ENCODE measurements around the gene LTBP1.
"Not testable (repeated sequence)": the region's sequence is repeated elsewhere in the genome, so short reads cannot be mapped to it uniquely, and the experiment has no call there.

Gene LTBP1

GRCh38 chr2:33229646-33230045 is 282.9 kb downstream of the LTBP1 start:
- ATAC-seq (ENCODE audit: low read depth): no peak
- TF ChIP-seq, protein P1, sequence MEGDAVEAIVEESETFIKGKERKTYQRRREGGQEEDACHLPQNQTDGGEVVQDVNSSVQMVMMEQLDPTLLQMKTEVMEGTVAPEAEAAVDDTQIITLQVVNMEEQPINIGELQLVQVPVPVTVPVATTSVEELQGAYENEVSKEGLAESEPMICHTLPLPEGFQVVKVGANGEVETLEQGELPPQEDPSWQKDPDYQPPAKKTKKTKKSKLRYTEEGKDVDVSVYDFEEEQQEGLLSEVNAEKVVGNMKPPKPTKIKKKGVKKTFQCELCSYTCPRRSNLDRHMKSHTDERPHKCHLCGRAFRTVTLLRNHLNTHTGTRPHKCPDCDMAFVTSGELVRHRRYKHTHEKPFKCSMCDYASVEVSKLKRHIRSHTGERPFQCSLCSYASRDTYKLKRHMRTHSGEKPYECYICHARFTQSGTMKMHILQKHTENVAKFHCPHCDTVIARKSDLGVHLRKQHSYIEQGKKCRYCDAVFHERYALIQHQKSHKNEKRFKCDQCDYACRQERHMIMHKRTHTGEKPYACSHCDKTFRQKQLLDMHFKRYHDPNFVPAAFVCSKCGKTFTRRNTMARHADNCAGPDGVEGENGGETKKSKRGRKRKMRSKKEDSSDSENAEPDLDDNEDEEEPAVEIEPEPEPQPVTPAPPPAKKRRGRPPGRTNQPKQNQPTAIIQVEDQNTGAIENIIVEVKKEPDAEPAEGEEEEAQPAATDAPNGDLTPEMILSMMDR (IDR thresholded peaks at IDR 0.05; ENCODE audit: poor library complexity, severe bottlenecking): peak; percentile 16

GRCh38 chr2:33230195-33230594 is 283.4 kb downstream of the LTBP1 start:
- Histone ChIP-seq H3K27me3 (ENCODE audit: insufficient read depth, poor library complexity, severe bottlenecking) (no peaks in the 10 kb centered on the region), H3K9me3 (ENCODE audit: severe bottlenecking) (no peaks in the 10 kb centered on the region), H3K36me3 (ENCODE audit: low read depth) (no peaks in the 10 kb centered on the region), H3K4me3 (ENCODE audit: severe bottlenecking) (no peak overlapping the region), H3K4me1 (ENCODE audit: insufficient read depth, poor library complexity, severe bottlenecking) (peaks cover 13% of the 10 kb centered on the region), H3K27ac (ENCODE audit: poor library complexity, severe bottlenecking) (peak overlapping the region; percentile 51)
- TF ChIP-seq, protein P1 (IDR thresholded peaks at IDR 0.05; ENCODE audit: poor library complexity, severe bottlenecking): no peak
- ATAC-seq (ENCODE audit: low read depth) (no peak), DNase-seq (ENCODE audit: low spot score) (no peak)

More at GRCh38 chr2:33229646-33230045, 282.9 kb downstream of the LTBP1 start:
- peak overlapping the region; percentile 51 for H3K27ac ChIP-seq (ENCODE audit: poor library complexity, severe bottlenecking)
- H3K9me3 ChIP-seq (ENCODE audit: severe bottlenecking): no peaks in the 10 kb centered on the region
- no peak overlapping the region for H3K4me3 ChIP-seq (ENCODE audit: severe bottlenecking)
- H3K27me3 ChIP-seq (ENCODE audit: insufficient read depth, poor library complexity, severe bottlenecking): no peaks in the 10 kb centered on the region
- H3K4me1 ChIP-seq (ENCODE audit: insufficient read depth, poor library complexity, severe bottlenecking): peaks cover 13% of the 10 kb centered on the region
- no peaks in the 10 kb centered on the region for H3K36me3 ChIP-seq (ENCODE audit: low read depth)
- DNase-seq (ENCODE audit: low spot score): no peak

DNA sequence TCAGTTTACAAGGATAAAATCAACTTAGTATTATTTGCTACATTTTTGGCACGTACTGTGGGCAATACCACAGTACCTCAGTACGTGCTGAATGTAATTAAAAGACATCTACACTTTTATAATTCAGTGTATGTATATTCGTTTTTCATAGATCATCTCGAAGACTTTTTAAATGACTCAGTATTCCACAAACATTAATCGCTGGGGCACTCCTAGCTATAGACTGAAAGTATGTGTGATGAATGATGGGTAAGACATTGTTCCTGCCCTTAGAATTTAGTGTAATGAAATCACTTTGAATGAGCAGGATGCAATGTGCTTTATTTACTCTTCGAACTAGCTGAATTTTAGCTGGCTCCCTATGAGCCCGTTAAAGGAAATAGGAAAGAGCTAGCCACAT is 284.1 kb downstream of the LTBP1 start:
- Histone ChIP-seq H3K4me1 (ENCODE audit: insufficient read depth, poor library complexity, severe bottlenecking) (peaks cover 13% of the 10 kb centered on the region), H3K27me3 (ENCODE audit: insufficient read depth, poor library complexity, severe bottlenecking) (no peaks in the 10 kb centered on the region), H3K9me3 (ENCODE audit: severe bottlenecking) (no peaks in the 10 kb centered on the region), H3K36me3 (ENCODE audit: low read depth) (no peaks in the 10 kb centered on the region), H3K27ac (ENCODE audit: poor library complexity, severe bottlenecking) (peak overlapping the region; percentile 51), H3K4me3 (ENCODE audit: severe bottlenecking) (no peak overlapping the region)
- TF ChIP-seq, protein P1 (IDR thresholded peaks at IDR 0.05; ENCODE audit: poor library complexity, severe bottlenecking): no peak
- DNase-seq (ENCODE audit: low spot score): no peak
- peak; percentile 96 for ATAC-seq (ENCODE audit: low read depth)

DNA sequence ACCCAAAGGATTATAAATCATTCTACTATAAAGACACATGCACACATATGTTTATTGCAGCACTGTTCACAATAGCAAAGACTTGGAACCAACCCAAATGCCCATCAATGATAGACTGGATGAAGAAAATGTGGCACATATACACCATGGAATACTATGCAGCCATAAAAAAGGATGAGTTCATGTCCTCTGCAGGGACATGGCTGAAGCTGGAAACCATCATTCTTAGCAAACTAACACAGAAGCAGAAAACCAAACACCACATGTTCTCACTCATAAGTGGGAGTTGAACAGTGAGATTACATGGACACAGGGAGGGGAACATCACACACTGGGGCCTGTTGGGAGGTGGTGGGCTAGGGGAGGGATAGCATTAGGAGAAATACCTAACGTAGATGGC is 288.8 kb downstream of the LTBP1 start:
- not testable (repeated sequence) for H3K27me3 ChIP-seq (ENCODE audit: insufficient read depth, poor library complexity, severe bottlenecking); H3K36me3 ChIP-seq (ENCODE audit: low read depth); H3K9me3 ChIP-seq (ENCODE audit: severe bottlenecking); DNase-seq (ENCODE audit: low spot score); ATAC-seq (ENCODE audit: low read depth); H3K4me3 ChIP-seq (ENCODE audit: severe bottlenecking)
- Histone ChIP-seq H3K4me1 (ENCODE audit: insufficient read depth, poor library complexity, severe bottlenecking) (peaks cover 50% of the 10 kb centered on the region), H3K27ac (ENCODE audit: poor library complexity, severe bottlenecking) (peak overlapping the region; percentile 89)

DNA sequence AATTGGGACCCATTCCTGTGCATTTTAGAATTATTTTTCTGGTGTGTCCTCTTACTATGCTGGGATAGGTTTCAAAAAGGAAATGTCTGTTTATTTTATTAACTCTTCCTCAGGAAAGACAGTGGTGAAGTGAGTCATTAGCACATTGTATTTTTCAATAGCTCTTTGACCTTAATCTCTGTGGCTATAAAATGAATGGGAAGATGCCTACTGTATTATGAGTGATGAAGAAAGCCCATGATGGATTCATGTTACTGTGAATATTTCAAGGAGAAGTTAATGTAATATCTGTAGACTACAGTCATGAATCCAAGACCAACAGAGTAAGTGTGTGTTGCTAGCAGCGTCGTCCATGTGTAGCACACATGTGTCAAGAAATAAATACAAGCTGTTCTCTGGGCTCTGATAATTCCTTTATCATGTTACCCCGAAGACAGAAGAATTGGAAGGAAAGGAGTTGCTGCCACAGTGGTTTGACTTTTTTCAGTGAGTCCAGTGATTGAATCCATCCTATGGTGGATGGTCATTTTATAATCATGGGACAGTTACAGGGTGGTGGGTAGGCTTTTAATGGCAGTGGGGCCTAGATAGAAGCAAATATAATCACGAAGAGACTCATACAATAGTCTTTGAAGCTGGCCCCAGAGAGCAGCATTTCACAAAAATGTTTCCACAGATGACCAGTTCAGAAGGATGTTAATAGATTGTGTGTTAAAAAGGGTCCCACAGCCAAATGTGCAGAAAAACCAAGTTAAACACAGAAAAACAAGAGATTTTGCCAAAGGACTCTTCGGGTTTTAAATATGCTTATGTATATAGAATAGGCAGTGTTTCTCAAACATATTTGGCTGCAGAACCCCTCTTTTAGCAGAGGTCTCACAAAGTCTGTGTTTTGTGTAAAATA is 290.0 kb downstream of the LTBP1 start:
- no peak for DNase-seq (ENCODE audit: low spot score)
- Histone ChIP-seq H3K27me3 (ENCODE audit: insufficient read depth, poor library complexity, severe bottlenecking) (no peaks in the 10 kb centered on the region), H3K4me3 (ENCODE audit: severe bottlenecking) (no peak overlapping the region), H3K4me1 (ENCODE audit: insufficient read depth, poor library complexity, severe bottlenecking) (peaks cover 42% of the 10 kb centered on the region), H3K9me3 (ENCODE audit: severe bottlenecking) (no peaks in the 10 kb centered on the region), H3K27ac (ENCODE audit: poor library complexity, severe bottlenecking) (peak overlapping the region; percentile 89), H3K36me3 (ENCODE audit: low read depth) (no peaks in the 10 kb centered on the region)
- ATAC-seq (ENCODE audit: low read depth): peak; percentile 87
- TF ChIP-seq, protein P1 (IDR thresholded peaks at IDR 0.05; ENCODE audit: poor library complexity, severe bottlenecking): no peak

Measured in RWPE2 (cell line).